Muscle of back (tissue), 11 donors: Measurements from ENCODE around the gene NRF1. TPM values are rescaled to one million over a fixed set of nuclear protein-coding genes. Genes with fewer than 3 reads are reported as not detected.

Source experiments
- DNase-seq, 3 donors: peaks; one replicate each; pipeline versions ENCODE4 v3.0.0 to v3.0.0-alpha.2; 2013
- polyA plus RNA-seq, 10 donors: library from polyadenylated mRNA; unstranded; fragments of 120-200 nt; gene quantifications; one replicate each; pipeline ENCODE4 v1.2.1, GENCODE V29; 2013; ENCODE audit not compliant: insufficient read length in 10 of 10

NRF1 gene
- polyA plus RNA-seq, 10 donors = 11.1 to 17.3 (median 13.4) TPM

DNA sequence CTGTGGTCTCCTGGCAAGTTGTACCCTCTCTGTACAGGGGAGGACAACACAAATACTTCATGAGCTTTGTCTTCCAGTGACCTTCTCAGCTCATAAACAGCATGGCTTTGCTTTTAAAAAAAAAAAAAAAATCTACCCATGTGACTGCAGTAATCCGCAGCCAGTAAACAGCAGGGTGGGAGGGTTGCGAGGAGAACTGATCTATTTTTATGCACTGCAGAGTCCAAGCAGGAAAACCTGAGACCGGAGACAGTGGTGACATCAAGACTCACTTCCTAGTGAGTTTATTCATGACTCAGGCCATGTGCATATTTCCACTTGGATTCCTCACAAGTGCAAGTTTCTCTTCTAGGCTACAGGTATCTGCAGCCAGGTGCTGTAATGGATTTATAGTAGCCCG, 127.9 kb downstream of the NRF1 start:
- DNase-seq = peak; percentile 27 to 55 (median 42)

DNA sequence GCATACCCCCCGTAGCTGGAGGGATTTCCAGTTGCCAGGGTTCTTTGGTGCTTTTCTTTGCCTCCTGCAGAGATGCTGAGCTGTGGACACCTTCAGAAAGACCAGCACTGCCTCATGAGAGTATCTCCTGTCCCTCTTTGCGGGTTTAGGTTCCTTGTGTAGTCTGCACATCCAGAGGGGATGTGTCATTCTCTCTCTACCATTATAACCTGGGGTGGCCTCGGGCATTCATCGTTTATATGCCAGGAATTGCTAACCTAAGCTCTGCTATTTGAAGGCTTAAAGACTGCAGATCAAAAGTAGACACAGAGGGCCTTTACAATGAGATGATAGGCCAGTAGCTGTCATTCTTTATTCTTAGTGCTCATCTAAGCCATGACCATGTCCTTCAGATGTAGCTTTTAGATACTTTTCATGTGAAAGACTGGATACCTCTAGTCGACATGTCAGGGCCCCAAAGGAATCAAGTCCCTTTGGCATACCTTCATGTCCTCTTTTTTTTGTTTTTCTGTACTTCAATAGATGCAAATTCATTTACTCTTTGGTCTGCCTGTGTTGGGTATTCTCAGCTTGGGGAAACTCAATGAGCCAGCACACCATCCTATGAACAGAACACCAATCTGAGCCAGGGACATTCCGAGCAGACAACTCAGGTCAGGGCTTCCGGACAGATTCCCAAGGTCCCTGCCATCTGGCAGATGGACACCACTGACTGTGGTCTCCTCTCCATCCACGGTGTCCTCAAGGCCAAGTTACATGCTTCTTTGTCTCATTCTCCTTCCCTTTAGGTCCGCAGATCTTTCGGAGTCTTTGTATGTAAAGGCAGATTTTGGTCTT, 129.3 kb downstream of the NRF1 start:
- DNase-seq = no peak

DNA sequence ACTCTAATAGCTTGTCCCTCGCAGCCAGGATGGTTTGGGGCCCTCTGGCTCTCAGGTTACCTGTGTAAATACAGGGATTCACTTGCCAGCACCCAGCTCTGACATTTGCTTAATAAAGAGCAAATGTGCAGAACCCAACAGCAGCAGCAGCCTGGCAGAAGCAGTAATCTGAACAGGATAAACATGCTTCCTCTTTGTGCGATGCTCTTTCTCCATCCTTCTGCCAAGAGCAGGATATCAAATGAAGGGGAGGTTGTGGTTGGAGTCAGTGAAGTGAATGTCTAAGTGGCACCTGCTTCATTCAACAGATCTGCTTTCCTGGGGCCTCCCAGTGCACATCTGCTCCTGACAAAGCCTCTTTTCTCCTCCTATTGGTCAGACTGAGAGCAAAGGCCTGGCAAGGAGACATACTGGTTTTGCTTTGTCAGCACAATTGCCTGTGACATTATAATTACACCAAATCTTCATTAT, 130.3 kb downstream of the NRF1 start:
- DNase-seq = no peak

DNA sequence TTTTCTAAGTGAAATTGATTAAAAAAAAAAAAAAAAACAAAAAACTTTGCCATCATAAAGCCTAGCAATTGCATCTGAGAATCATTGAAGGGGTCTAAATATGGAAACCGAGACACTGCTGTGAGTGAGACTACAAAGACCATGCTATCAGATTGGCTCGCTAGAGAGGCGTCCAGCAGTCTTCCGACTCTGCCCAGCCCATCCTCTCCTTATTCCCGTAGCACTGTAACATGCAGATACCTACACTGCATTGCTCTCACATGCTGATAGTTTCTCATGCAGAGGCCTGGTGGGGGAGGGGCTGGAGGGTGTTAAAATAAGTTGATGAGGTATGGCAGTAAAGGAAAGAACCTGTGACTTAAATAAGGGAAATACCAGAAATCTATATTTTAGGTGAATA, 130.7 kb downstream of the NRF1 start:
- DNase-seq = no peak

DNA sequence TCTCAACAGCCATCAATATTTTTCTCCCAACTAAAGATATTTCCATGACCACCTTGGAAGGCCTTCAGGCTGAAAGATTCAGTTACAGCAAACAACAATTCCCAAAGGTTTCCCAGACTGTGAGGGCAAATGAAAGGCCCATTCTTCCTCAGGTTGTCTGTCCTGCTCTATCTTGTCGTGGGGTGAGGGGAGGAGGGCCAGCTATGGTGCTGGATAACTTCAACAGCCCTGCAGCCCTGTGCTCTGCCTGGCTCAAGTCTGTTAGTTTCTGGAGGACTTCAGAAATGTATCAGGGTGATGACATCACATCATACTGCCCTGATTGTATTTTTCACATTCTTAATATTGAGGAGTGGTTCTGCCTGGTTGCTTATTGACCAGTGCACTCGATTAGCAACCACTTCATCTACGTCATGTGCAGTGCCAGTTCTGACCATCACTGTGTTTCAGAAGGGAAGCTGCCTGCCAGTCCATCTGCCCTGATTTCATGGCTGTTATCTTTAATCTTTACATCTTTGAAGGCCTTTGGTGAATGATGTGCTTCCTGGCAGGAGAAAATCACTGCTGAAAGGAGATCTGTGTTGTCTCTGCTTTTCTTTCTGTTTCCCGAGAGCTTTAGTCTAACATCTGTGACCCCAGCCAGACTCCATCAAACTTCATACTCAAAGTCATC, 135.5 kb downstream of the NRF1 start:
- DNase-seq = no peak

DNA sequence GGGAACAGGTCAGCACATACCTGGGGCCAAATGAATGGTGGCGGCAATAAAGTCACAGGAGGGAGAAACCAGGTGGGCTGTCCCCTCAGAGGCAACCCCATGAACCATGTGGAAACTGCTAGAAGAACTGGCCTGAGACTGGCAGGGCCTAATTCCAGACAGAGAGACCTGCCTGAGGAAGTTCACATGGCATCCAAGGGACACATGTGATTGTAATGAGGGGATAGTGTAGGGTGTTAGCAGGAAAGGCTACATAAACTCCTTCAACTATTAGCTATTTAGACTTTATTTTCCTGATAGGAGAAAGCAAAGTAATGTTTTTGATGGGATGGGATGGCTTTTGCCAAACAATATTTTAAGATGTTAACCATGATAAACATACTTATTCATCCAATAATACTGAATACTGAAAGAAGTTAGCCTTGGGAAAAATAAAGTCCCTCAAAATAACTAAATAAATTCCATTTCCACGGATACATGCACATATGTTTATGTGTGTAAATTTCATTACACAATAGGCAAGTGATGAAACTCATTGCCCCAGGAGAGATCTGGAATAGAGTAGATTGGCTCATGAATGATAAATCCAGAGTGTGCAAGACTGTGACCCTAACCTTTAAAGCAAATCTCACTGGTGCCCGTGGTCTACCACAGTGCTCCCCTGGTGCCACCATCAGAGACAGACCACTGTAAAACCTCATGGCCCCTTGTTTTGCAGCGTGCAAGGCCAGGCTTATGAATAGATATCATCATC, 137.0 kb downstream of the NRF1 start:
- DNase-seq = peak in 1 of 3 donors; percentile 36

DNA sequence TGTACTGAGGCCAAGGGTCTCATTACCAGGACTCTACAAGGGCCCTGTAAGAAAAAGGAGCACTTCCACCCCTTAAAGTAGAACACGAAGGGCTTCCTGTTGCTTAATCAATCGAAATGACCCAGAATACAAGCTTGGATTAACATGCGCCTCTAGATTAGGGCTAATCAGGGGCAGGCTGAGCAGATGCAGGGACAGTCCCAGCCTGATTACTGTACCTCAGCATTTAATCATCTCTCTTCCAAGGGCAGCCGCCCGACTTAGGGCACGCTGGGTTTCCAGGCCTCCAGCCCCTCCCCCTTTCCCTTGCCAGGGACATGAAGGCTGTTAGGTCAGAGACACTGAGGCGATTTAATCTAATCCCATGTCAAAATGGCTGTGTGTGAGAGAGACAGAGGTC, 138.6 kb downstream of the NRF1 start:
- no peak for DNase-seq

DNA sequence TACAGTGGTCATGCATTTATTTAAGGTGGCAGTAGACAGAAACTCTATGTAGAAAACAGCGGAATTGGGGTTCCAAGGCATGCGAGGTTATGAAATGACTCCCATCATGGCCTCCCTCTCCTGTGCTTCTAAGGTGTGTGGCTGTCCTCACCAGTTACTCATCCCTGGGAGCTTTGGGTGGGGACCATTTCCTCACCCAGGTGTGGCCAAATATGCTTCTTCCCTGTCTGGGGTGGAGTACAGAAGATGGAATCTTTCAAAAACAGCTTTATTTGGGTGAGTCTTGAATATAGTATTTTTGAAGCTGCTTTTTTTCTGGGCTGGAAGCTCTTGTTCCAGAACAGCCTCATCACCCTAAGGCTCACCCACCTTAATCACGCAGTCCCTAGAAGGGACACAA, 139.0 kb downstream of the NRF1 start:
- no peak for DNase-seq

DNA sequence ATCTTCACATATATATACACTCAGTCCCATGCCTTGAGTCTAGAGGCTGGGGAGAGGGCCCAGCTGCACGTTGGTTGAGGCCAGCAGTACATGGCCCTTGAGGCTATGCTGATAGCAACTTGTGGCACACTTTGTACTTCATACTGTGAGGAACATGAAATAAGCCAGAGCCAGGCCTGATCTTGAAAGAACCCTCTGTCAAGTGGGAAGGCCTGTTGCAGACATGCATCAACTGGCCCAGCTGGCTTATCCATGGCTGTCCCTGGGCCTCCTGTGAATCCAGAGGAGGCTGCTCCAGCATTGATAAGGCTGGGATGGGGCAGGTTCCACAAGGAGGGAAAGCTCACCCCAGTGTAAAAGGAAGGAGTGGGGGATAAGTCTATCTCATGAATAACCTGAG, 140.4 kb downstream of the NRF1 start:
- DNase-seq = no peak

DNA sequence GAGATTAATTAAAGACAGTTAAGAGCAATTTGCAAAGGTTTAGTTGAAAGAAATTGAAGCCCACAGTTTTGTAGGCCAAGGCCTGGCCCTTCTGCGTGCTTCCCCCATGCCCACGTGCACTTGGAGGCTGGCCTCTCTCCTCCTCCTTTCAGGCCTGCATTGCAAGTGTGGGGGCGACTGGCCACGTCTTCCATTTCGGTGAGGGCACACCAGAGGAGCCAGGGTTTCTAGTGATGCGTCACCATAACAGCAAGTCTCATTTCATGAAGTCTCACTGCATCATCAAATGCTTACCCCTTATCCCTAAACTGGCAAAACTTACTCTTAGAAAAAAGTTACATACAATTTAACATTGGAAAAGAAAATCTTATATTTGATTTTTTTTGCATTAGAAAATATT, 141.2 kb downstream of the NRF1 start:
- no peak for DNase-seq

DNA sequence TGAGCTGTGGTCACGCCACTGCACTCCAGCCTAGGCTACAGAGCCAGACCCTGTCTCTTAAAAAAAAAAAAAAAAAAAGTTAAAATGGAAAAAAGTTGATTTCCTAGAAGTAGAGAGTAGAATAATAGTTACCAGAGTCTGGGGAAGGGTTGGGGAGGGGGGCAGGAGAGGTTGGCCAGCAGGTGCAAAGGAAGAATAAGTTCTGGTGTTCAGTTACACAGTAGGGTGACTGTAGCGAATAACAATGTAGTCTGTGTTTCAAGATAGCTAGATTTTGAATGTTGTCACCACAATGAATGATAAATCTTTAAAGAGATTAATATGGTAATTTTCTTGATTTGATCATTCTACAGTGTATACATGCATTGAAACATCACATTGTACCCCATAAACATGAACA, 142.9 kb downstream of the NRF1 start:
- no peak for DNase-seq

DNA sequence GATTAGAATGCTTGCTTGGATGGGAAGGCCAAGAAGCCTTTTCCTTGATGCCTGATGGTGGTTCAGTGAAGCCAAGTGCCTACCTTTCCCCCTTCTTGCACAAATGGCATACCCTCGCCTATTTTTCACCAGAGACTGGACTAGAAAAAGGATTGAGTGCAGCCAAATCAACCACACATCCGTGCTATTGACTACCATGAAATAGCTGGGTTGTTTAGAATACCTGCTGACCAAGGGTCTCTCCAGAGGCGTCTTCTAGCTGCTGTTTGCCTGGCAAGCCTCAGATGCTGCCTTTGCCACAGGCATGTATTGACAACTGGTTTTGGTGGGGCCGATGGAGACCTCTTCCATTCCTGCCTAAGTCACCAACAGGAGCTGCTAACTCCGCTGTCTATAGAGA, 146.5 kb downstream of the NRF1 start:
- DNase-seq = no peak

DNA sequence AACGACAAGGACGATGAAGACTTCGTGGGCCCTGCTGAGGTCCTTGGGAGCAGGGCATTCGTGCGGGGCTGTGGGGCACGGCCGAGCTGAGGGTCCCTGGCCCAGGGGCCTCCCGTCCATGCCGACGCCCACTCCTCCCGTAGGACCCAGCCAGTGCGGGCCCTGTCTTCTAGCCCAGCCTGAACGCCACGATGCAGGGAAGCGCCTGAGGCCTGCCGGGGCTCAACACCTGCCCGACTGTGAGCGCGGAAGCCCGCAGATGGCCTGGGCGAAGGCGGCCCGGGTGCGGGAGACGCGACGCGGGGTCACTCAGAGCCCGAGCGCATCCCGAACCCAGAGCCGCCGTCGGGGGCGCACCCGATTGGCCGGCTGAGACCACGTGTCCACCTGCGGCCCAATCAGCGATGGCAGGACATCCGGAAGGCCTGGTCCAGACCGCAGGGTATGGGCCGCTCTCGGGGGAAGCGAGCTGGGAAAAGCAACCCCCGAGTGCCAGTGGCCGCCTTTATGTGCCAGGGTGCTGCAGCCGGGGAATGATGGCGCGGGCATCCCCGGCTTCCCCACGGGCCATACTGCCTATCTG, 151.0 kb downstream of the NRF1 start:
- DNase-seq = no peak

DNA sequence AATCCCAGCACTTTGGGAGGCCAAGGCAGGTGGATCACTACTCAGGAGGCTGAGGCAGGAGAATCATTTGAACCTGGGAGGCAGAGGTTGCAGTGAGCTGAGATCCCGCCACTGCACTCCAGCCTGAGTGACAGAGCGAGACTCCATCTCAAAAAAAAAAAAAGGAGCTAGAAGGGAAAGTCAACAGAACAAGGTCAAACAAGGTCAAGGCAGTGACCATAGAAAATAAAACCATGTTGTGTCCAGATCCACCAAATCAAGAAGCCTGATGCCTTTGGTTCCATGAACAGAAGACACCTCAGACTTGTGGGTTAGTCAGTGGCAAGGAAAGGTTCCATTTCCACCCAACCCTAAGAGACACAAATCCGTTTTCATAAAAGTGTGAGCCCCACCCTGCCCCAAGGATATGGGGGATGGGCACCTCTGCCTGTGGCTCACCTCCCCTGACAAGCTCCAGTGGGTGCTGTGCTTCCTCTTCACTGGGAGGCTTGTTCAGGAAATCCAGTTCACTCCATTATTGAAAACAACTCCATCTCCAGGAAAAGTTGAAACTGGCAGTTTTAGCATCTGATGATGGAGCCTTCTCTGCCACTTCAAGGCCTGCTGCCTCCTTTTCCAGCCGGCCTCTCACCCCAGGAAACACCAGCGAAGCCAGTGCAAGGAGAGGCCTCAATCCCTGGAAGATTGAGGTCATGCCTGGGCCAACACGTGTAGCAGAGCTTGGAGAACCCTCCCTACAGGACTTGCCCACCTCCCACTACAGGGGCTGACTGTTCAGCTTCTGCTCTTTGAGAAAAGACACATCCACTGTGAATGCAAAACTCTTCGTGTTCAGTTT, 152.9 kb downstream of the NRF1 start:
- DNase-seq = no peak

DNA sequence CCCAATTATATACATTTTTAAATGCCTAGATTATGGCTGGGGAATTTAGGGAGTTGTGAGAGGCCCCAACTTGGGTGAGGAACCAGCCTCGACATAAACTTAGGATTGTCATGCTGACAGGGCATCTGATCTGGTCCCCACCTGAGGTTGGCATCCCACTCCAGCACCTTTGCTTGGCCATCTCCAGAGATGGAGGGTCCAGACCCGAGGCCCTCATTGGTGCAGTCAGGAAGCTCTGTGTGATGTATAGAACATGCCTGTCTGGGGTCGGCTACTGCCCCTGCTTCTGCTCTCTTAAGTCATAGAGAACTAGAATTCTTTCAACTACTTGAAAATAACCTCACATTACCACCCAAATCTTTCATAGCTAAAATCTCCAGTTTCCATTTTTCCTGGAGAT, 153.8 kb downstream of the NRF1 start:
- DNase-seq = no peak

DNA sequence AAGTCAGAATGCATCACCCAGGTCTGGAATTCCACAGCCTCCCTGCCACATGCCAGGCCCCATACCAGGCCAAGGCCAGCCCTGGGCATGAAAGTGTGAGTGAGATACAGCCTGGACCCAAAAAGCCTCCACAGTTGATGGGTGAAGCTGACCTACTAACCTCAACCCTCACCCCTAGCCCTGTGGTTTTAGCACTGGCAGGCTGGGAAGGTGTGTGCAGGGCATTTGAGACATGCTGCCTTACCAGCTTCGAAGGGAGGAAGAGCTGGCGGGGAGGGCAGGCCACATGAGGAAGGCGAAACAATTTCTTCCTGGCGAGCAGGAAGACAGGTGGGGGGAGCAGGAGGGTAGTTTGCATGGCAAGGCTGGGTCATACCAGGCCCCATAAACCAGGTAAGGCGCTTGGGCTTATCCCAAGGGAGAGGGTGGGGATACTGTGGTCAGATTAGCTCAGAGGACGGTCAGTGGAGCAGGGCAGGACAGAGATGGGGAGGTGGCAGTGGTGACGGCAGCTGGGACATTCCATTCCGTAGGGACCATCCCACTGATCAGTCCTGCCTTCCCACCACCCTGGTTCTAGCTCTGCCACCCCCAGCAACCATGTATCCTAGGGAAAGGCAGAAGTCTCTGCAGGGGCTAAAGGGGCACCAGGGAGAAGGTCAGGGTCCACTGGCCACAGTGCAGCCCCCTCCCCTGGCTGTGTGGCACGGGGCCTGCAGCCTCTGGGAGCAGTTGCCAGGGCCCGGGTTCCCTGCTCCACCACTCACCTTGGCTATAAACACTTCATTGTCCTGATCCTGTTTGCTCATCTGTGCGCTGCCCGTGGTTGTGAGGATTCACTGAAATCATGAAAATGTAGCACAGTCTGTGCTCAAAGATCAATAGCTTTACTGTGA, 155.8 kb downstream of the NRF1 start:
- DNase-seq = no peak

DNA sequence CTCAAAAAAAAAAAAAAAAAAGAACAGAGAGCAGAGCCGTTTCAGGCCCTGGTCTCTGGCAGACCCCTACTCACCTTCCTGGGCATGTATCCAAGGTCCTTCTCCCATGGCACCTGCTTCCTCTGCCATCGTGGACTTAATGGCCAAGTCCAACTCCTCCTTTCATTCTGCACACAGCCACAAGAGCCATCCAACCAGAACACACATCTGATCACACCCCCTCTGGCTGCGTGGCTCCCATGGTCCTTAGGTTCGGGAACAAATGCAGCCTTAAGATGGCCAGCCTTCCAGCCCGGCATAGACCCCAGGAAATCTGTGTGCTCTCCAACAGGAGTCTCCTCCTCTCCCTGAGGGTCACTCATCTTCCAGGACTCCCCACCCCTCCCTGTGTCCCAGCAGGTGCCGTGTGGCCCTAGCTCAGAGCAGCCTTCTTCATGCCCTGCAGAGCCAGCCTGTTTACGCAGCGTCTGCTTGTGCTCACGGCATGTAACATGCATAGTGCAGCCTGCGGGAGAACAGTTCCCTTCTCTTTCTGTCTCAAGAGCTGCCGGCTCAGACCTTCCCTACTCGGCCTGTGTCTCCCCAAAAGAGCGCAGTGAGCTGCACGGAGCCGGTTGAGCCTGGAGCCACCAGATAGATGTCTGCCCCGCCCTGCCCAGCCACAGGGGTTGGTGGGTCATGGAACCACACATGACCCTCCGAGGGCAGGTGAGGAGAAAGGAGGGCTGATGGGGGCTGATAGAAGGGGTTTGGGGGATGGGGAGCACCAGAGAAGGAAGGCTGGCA, 157.3 kb downstream of the NRF1 start:
- no peak for DNase-seq

DNA sequence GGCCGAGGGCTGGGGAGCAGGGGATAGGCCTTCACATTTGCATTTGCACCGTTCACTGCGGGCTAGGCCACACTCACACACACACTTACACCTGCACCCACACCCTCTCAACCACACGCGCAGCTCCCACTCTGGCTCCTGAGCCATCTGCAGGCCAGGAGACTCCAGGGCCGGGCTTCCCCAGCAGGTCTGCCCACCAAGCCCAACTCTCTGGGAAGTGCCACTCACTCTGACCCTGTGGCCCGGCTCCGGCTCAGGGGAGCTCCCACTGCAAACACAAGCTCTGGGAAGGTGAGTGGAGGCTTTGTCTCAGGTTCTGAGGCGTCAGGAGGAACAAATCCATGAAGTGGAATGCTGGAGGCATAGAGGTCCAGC, 157.9 kb downstream of the NRF1 start:
- DNase-seq = no peak
